Fibroblast of skin of left biceps (primary cell): Measurements from ENCODE around the gene CLCN3.
A peak's percentile ranks its signal among the peaks of the same experiment; 100 is the strongest.
"Not testable (repeated sequence)": the region's sequence is repeated elsewhere in the genome, so short reads cannot be mapped to it uniquely, and the experiment has no call there.

ENCODE experiments used
- DNase-seq, 2 experiments: peaks; one replicate each; pipeline ENCODE4 v3.0.0-alpha.2; 2013; ENCODE audit warnings: low read depth in 2 of 2

CLCN3 gene

DNA sequence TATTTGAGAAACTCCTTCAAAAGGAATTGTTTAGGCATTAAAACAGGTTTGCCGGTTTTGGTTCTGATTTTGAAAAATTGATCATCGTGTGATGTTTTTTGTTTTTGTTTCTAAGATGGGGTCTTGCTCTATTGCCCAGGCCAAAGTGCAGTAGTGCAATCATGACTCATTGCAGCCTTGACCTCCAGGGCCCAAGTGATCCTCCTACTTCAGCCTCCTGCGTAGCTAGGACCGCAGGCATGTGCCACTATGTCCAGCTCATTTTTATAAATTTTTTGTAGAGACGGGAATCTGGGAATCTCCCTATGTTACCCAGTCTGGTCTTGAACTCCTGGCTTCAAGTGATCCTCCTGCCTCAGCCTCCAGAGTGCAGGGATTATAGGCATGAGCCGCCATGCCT is 35.0 kb downstream of the CLCN3 start:
- DNase-seq = no peak

DNA sequence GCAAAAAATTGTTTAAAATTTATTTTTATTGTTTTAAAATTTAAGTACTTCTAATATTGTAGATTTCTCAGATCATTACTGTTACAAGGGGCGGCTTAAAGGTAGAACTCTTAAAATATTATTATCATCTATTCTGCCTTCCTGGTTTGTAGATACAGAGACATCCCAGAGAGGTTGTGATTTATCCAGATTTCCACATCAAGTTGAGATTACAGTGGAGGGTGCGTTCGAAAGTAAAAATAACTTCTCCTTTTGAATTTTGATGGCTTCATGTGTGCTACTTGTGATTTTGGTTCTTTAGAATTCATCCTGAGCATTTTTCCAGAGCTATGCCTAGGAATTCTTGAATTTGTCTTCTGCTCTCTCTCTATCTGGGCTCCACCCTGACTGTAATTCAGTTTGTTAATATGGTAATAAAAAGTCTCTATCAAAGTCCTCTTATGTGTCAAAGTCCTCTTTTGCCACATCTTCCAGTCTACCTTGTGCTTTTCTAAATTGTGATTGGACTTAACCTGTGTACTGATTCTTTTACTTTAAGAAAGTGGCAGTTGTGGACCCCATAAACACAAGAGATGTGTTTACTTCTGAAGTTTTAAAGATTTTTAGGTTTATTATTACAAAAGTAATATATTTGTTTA is 37.2 kb downstream of the CLCN3 start:
- no peak for DNase-seq

DNA sequence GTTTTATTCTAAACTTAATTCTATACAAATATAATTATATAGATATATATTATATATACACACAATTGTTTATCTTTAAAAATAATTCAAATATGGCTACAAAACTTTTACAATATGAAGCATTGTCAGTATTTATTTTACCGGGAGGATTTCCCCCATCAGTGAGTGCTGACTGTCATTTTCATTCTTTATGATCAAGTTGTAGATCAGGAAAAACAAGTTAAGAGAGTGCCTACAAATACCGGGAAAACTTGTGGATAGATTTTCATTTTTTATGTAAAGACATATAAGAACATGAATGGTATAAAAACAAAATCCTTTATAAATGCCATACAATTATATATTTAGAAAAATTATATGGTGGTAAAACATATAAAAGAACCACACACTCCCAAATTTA is 37.8 kb downstream of the CLCN3 start:
- DNase-seq = no peak

DNA sequence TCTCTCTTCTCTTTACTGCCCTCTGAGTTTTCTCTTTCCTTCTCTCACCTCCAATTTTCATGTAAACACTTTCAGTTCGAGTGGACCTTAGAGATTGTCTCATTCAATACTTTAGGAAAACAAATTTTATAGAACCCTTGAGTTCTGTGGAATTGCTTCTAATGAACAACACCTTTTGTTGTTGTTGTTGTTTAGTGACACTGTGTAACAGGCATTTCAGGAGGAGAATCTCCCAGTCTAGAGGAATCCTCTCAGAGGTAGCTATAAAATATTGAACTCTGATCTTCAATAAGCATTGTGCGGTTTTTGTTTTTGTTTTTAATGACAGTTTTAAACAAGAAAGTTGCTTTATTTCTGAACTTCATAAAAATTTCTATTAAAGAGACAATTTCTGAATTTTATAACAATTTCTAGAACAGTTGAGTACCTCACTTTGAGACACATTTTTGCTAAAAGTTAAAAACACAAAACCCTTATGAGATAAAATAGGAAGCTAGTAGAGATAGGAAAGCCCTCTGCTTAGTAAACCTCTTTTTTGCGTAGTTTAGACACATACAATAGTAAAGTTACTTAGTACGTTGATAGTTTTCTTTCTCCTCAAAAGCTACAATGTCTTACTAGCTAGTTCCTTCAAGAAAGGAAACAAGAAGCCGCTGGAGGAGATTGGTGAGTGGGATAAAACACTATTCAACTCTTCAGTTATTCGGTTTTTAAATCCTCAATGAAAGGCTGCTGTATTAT is 38.8 kb downstream of the CLCN3 start:
- no peak for DNase-seq

DNA sequence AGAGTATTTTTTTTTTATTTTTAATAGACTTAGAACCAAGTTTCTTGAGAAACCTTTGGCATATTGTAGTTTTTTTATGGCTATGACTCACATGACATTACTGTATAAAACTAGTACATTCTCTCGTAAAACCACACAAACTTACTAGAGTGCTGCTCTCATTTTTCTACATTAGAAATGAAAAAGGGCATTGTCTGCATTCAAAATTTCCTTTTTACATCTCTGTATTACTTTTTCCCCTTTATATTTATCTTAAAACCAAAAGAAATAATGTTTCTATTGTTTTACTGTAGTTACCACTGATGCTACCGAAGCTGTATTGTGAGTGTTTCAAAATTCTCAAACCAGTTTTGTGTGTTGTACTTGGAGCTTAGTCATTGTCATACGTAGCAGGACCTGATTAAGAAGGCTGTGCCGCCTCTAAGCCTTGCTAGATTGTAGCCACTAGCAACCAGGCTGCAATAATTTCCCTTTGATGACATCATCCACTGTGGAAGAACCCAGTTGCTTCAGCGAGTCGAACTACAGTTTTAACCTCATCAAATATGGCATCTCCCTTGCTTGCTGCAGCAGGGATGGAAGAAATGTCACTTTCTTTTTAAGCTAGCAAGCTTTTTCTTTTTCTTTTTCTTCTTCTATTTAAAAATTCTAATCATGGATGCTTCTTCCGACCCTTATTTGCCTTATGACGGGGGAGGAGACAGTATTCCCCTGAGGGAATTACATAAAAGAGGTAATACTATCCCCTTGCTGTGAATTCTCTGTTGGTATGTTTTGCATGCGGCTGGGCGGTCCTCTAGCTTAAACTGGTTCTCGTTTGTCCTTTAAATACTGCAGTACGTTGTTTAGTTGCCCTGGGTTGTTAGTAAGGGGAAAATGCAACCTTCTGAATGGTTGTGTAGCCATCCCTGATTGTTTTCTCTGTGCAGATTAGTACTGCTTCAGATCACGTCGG is 39.6 kb downstream of the CLCN3 start:
- peak; percentile 93 for DNase-seq

DNA sequence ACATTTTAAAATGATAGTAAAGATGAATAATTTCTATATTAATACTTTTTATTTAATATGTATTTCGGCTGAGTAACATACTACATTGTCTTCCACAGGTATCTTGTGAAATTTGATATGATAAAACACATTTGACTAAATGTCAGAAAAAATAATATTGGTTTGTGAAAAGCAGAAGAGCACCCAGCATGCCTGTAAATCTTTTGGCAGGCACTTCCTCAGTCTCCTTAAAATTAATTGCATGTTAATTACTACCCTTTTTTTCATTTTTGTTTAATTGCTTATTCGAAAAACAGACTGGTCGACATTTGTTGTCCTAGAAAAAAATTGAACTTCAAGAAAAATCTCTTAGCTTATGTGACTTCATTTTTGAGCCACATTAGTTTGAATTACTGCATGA is 40.6 kb downstream of the CLCN3 start:
- no peak for DNase-seq

DNA sequence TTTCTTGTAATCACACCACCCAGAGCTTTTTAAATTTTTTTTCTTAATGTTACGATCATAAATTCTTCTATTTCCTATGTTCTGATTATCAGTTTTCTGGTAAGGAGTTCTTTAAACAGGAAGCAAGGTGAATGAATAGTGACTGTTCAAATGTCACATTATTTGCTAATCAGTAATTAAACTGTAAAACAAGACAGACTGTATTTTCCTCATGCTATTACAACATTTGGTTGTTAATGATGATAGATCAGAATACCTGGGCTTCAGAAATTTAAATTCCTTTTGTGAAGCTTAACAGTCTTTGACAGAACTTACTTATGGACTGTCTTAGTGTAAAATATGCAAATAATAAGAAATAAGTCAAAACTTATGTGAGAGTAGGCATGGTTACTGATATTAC is 41.4 kb downstream of the CLCN3 start:
- DNase-seq = no peak

DNA sequence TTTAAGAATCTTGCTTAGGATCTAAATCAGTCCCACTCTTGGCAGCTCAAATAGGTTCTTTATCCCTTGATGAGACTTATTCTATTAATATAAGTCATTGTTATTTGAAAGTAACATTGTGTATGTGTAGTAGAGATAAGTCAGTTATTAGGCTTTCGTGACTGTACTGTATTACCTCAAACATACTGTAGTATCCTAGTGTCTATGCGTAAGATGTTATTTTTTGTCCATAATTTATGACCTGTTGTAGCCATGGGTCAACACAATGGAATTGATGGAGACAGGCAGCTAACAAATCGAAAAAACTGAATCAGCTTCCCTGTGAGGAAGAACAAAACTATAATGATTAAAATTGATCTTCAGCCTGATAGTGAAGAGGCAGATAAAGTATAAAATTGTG is 41.8 kb downstream of the CLCN3 start:
- DNase-seq = no peak

DNA sequence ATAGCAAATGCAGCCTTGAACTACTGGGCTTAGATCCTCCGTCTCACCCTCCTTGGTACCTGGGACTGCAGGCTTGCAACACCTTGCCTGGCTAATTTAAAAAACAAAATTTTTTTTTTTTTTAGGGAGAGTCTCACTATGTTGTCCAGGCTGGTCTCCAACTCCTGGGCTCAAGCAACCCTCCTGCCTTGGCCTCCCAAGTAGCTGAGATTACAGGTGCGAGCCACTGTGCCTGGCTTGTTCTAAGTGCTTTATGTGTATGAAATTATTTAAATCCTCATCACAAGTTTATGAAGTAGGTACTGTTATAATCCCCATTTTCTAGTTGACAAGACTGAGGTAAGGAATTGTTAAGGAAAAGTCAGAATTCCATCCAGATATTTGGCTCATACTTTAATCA is 43.0 kb downstream of the CLCN3 start:
- no peak for DNase-seq

DNA sequence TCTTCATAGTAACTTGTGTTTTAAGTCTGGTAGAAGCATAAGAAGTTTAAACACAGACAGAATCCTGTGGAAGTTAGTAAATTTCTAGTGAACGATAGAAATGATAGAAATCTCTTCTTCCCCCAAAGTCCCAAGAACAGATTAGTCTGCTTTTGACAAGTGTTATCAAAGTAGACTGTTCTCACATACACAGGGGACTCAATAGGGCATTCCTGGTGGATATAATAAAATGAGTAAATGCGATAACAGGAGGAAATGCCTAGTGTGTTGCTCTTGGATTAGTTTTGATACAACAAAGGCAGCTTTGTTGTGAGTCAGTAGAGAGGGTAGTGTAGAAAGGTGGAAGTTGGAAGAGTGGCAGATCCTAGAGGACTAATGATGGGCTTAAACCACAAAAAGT is 43.5 kb downstream of the CLCN3 start:
- no peak for DNase-seq

DNA sequence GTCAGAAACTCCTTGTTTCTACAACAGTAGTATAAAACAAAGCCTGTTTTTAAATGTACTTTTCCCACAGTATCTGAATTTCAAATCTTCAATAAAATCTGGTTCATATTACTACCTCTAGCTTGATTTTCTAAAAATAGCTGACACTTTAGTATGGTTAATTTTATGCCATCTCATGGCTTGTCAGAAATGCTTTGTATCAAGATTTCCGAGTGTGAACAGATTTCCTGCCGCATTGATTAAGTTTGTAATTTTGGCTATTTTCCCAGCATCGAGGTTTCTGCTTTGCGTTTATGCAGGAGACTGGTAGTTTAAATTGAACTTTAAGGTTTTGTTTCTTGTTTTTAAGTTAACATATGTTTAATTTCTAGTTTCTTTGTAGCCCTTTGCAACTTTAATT is 44.2 kb downstream of the CLCN3 start:
- peak in 1 of 2 experiments; percentile 10 for DNase-seq

DNA sequence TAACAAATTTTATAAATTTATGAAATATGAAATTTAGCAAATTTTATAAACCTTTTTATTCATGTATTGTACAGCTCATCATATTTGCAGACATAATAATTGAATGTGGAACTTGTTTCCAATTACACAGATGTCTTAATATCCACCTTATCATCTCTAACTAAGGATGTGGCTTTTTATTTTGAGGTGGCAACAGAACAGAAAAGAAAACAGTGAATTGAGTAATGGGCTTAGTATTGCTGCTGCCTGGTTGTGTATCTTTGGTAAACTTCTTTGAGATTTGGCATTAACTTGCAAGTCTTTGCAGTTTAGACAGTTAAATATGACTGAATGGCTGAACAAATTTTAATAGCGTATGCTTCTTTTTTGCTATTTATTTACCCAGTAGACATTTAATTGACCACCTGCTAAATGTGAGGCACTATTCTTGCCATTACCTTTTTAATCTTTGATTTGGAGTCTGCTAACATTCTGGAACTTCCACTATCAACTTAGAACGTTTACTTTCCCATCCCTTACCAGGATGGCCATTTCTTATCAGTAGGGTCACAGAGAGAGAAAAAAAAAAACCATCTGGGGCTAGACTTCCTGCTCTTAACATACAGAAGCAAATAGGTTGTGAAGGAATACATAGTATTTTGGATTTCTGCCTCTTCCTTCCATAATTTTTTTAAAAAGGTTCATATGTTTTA is 44.8 kb downstream of the CLCN3 start:
- no peak for DNase-seq

DNA sequence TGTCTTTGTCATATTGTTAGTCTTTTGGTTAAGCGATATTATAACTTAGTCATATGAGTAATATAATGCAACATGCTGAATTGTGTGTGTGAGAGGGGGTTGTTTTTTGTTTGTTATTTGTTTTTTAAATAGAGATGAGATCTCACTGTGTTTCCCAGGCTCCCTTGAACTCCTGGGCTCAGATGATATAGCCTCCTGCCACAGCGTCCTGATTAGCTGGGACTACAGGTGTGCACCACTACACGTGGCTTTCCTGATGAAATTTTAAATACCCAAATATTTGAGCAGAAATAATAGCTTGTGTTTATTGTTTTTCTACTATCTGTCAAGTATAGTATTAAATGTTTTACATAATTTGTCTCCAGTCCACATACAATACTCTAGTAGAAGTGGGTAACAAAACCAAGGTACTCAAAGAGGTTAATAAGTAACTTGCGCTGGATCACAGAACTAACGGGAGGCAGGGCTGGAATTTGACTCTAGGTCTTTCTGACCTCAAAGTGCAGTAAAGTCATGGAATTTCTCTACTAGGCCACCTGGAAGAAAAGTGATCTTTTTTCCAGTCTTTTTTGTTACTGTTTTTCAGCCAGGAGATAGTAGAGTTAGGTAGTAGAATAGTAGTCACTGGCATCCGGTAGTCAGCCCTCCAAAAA is 47.8 kb downstream of the CLCN3 start:
- no peak for DNase-seq

DNA sequence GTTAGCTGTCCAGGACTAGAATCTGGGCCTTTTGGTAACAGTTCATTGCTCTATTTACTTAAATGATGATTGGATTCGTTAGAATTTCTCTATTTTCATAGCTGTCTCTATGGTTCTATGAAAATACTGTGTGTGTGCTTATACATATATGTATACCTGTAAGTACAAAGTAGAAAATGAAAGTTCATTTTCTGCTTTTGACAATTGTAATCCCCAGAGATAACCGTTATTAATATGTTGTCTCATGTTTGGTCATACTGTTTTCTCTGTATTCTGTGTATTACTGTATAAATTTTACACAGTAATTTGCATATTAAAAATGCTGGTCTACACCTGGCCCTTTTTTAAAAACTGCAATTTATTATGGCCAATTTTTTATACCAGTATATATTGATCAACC is 55.4 kb downstream of the CLCN3 start:
- DNase-seq = no peak

DNA sequence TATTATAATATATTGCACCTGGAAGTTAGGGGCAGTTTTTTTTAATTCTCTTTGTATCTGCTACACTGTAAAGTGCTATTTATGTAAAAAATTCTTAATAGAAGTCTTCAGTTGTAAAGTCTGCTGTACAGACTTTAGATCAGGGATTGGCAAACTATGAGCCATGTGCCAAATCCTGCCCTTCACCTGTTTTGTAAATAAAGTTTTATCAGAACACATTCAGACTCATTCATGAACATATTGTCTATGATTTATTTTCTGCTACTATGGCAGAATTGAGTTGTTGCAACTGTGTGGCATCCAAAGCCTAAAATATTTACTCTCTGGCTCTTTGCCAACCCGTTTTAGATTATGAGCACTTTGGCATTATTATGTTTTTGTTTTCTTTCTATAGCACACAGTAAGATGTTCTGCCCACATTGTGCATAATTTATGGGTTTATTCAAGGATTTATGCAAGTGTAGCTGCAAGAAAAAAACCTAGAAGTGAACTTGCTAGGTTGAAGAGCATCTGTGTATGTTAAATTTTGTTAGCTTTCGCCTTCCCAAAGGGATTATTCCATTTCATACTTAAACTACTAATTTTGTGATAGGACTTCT is 56.9 kb downstream of the CLCN3 start:
- no peak for DNase-seq

DNA sequence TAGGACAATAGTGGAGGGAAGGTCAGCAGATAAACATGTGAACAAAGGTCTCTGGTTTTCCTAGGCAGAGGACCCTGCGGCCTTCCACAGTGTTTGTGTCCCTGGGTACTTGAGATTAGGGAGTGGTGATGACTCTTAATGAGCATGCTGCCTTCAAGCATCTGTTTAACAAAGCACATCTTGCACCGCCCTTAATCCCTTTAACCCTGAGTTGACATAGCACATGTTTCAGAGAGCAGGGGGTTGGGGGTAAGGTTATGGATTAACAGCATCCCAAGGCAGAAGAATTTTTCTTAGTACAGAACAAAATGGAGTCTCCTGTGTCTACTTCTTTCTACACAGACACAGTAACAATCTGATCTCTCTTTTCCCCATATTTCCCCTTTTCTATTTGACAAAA is 58.1 kb downstream of the CLCN3 start:
- not testable (repeated sequence) for DNase-seq

DNA sequence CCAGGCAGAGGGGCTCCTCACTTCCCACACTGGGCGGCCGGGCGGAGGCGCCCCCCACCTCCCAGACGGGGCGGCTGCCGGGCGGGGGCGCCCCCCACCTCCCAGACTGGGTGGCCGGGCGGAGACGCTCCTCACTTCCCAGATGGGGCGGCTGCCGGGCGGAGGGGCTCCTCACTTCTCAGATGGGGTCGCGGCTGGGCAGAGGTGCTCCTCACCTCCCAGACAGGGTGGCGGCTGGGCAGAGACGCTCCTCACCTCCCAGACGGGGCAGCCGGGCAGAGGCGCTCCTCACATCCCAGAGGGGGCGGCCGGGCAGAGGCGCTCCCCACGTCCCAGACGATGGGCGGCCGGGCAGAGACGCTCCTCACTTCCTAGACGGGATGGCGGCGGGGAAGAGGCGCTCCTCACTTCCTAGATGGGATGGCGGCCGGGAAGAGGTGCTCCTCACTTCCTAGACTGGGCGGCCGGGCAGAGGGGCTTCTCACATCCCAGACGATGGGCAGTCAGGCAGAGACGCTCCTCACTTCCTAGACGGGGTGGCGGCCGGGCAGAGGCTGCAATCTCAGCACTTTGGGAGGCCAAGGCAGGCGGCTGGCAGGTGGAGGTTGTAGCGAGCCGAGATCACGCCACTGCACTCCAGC is 58.7 kb downstream of the CLCN3 start:
- not testable (repeated sequence) for DNase-seq

DNA sequence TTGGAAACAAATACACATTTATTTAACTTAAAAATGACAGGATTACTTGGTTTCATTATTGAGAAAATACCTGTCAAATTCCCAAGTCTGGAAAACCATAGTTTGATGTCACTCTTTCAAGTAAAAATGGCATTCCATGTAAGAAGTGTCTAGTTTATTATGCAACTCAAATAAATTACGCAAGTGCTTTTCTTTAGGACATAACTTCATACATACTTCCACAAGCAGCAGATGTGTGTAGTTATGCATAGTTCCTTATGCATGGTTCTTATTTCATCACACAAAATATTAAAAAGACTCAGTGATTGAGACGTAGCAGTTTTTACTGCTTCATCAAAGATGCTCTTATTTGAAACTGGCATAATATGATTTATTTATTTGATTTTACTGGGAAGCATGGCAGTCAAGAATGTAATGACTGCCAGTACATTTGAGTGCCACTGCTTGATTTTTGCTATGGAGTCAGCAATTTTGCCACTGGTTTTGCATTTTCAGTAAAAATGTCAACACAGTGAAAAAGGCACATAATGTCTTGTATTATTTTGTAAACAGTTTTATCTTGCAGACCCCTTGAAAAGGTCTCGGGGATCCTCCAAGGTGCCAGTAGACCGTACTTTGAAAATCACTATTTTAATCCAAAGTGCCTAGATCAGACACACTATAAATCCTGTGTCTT is 62.1 kb downstream of the CLCN3 start:
- peak; percentile 55 for DNase-seq

DNA sequence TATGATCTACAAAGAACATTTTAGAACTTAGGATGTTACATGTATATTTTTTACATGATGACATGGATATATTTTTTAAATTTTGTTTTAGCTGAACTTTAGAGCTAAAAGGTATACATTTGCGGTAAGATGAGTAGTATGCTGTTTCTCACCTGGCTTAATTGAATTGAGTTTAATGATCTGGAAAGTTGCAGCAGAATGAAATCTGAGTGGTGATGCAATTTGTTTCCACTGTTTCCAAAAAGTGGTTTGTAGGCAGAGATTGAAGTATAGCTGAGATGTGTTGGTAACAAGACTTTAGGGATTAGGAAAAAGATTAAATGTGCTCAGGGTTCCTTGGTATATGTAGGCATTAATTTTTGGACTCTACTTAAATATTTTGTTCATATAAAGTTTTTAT is 69.3 kb downstream of the CLCN3 start:
- no peak for DNase-seq

DNA sequence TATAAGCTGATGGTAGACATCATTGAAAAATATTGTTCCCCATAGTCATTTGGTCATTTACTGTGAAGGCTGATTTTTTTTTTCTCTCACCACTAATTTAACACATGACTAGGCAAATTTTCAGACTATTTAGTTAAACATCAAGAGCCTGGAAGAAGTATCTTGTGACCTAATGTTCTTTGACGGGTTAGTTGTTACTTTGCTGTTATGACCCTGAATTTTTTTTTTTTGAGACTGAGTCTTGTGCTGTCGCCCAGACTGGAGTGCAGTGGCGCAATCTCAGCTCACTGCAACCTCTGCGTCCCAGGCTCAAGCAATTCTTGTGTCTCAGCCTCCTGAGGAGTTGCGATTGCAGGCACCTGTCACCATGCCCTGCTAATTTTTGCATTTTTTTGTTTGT is 70.4 kb downstream of the CLCN3 start:
- DNase-seq = no peak
